ENCODE data around the gene MRPL27. TPM values are rescaled to one million over a fixed set of nuclear protein-coding genes. Genes with fewer than 3 reads are reported as not detected.

Gene MRPL27
- total RNA-seq, 2 experiments from 2014 or later, result 65.7 to 81.8 TPM

- no peaks in the 10 kb centered on the region for H3K36me3 Mint-ChIP-seq
- ATAC-seq, result peak; percentile 40
- peaks cover 18% of the 10 kb centered on the region for H3K4me1 Mint-ChIP-seq
- H3K9me3 Mint-ChIP-seq (ENCODE audit: low read depth), result no peaks in the 10 kb centered on the region
- DNase-seq, result no peak
- peak overlapping the region; percentile 38 for H3K27ac Mint-ChIP-seq
- no peaks in the 10 kb centered on the region for H3K27me3 Mint-ChIP-seq
- CTCF ChIA-PET, result no interaction called here
- H3K4me3 Mint-ChIP-seq, result no peak overlapping the region
Observed at GRCh38 chr17:50326831-50327364, 46.1 kb downstream of the MRPL27 start.

- ATAC-seq (no peak), DNase-seq (no peak)
- no peaks in the 10 kb centered on the region for H3K9me3 Mint-ChIP-seq (ENCODE audit: low read depth)
- no peaks in the 10 kb centered on the region for H3K27me3 Mint-ChIP-seq
- H3K4me1 Mint-ChIP-seq, result peaks cover 10% of the 10 kb centered on the region
- H3K36me3 Mint-ChIP-seq, result no peaks in the 10 kb centered on the region
- no peak overlapping the region for H3K4me3 Mint-ChIP-seq
- CTCF ChIA-PET, result interaction anchor here (1.7 kb wide), 1 partner anchor 36 kb away, joined by 5 read pairs; no protein-coding TSS in a partner anchor
- no peak overlapping the region for H3K27ac Mint-ChIP-seq
Observed at GRCh38 chr17:50325906-50326305, 47.1 kb downstream of the MRPL27 start.

GRCh38 chr17:50323060-50323459, 49.9 kb downstream of the MRPL27 start:
- H3K27ac Mint-ChIP-seq, result no peak overlapping the region
- H3K4me3 Mint-ChIP-seq, result no peak overlapping the region
- DNase-seq (no peak), ATAC-seq (no peak)
- CTCF ChIA-PET, result interaction anchor here (1.4 kb wide), 1 partner anchor 49 kb away, joined by 3 read pairs; no protein-coding TSS in a partner anchor
- H3K36me3 Mint-ChIP-seq, result no peaks in the 10 kb centered on the region
- H3K4me1 Mint-ChIP-seq, result peaks cover 10% of the 10 kb centered on the region
- H3K9me3 Mint-ChIP-seq (ENCODE audit: low read depth), result no peaks in the 10 kb centered on the region
- H3K27me3 Mint-ChIP-seq, result no peaks in the 10 kb centered on the region

- no peak for DNase-seq
- no peak overlapping the region for H3K27ac Mint-ChIP-seq
- peaks cover 10% of the 10 kb centered on the region for H3K4me1 Mint-ChIP-seq
- H3K36me3 Mint-ChIP-seq, result no peaks in the 10 kb centered on the region
- H3K4me3 Mint-ChIP-seq, result no peak overlapping the region
- ATAC-seq, result no peak
- no peaks in the 10 kb centered on the region for H3K27me3 Mint-ChIP-seq
- CTCF ChIA-PET, result interaction anchor here (1.1 kb wide), 1 partner anchor 48 kb away, joined by 3 read pairs; the partner anchor contains the start of gene TMEM92
- no peaks in the 10 kb centered on the region for H3K9me3 Mint-ChIP-seq (ENCODE audit: low read depth)
Observed at GRCh38 chr17:50322271-50322670, 50.7 kb downstream of the MRPL27 start.

GRCh38 chr17:50319306-50320004, 53.5 kb downstream of the MRPL27 start:
- CTCF ChIA-PET, result interaction anchor here (1.3 to 2.1 kb wide), 3 partner anchors 13 to 150 kb away, joined by 3 to 6 read pairs (median 5); no protein-coding TSS in a partner anchor
- DNase-seq, result no peak
- Mint-ChIP-seq H3K27ac (no peak overlapping the region), H3K4me1 (no peaks in the 10 kb centered on the region), H3K9me3 (ENCODE audit: low read depth) (no peaks in the 10 kb centered on the region), H3K36me3 (no peaks in the 10 kb centered on the region), H3K27me3 (peaks cover under 1% of the 10 kb centered on the region), H3K4me3 (no peak overlapping the region)
- ATAC-seq, result no peak

- no peaks in the 10 kb centered on the region for H3K36me3 Mint-ChIP-seq
- no peak for DNase-seq
- H3K27ac Mint-ChIP-seq, result no peak overlapping the region
- H3K4me1 Mint-ChIP-seq, result no peaks in the 10 kb centered on the region
- H3K27me3 Mint-ChIP-seq, result peaks cover 6% of the 10 kb centered on the region
- H3K9me3 Mint-ChIP-seq (ENCODE audit: low read depth), result no peaks in the 10 kb centered on the region
- no peak for ATAC-seq
- no peak overlapping the region for H3K4me3 Mint-ChIP-seq
- CTCF ChIA-PET, result interaction anchor here (1.4 kb wide), 1 partner anchor 21 kb away, joined by 5 read pairs; no protein-coding TSS in a partner anchor
Observed at GRCh38 chr17:50318501-50319285, 54.3 kb downstream of the MRPL27 start.

Other genes with a start within 250 kb of the MRPL27 start
- 1 to 10 TPM in 1 of 2 experiments, under 1 TPM in 1; 0.35 to 1.1 TPM for gene SAMD14, start 243.0 kb downstream of the MRPL27 start, total RNA-seq
- 100 to 1,000 TPM; 108 to 121 TPM for gene PPP1R9B, start 222.5 kb downstream of the MRPL27 start, total RNA-seq
- gene SGCA, start 207.2 kb downstream of the MRPL27 start, total RNA-seq, result under 1 TPM in 1 of 2 experiments, not detected in 1; 0.23 TPM
- 1 to 10 TPM in 1 of 2 experiments, under 1 TPM in 1; 0.67 to 1.6 TPM for gene COL1A1, start 171.6 kb downstream of the MRPL27 start, total RNA-seq
- gene TMEM92, start 98.7 kb downstream of the MRPL27 start, total RNA-seq, result under 1 TPM; 0.07 to 0.09 TPM
- gene XYLT2, start 27.1 kb downstream of the MRPL27 start, total RNA-seq, result 10 to 100 TPM; 33.1 to 38.2 TPM
- gene EME1, start within 50 bp of the MRPL27 start, total RNA-seq, result 10 to 100 TPM; 34.0 to 40.8 TPM
- gene LRRC59, start 24.3 kb upstream of the MRPL27 start, total RNA-seq, result 10 to 100 TPM; 71.5 to 82.6 TPM
- gene ACSF2, start 53.0 kb upstream of the MRPL27 start, total RNA-seq, result 10 to 100 TPM; 34.6 to 49.4 TPM
- not detected for gene CHAD, start 95.7 kb upstream of the MRPL27 start, total RNA-seq
- gene RSAD1, start 105.7 kb upstream of the MRPL27 start, total RNA-seq, result 10 to 100 TPM; 30.3 to 33.2 TPM
- gene MYCBPAP, start 135.3 kb upstream of the MRPL27 start, total RNA-seq, result 10 to 100 TPM in 1 of 2 experiments, 1 to 10 TPM in 1; 6.7 to 13.9 TPM
- not detected for gene EPN3, start 159.6 kb upstream of the MRPL27 start, total RNA-seq
- gene SPATA20, start 174.0 kb upstream of the MRPL27 start, total RNA-seq, result 10 to 100 TPM; 29.9 to 35.2 TPM
- gene CACNA1G, start 187.5 kb upstream of the MRPL27 start, total RNA-seq, result not detected

Measured in activated CD8-positive, alpha-beta memory T cell treated with anti-CD3 and anti-CD28 coated beads, Interleukin-2, amount 10 ng/mL, durations not matched to agents 7 days and 5 days (primary cell).